HCT116 (cell line): ENCODE results near the gene AFTPH.

Experiments used
- ATF3 ChIP-seq: IDR thresholded peaks from 2 replicates; pipeline ENCODE4 v1.6.1; 2012
- EGR1 ChIP-seq: IDR thresholded peaks from 2 replicates; pipeline ENCODE4 v1.6.1; 2012; ENCODE audit warnings: low read depth
- EZH2 ChIP-seq: fragments of 200-600 bp; sonication (generic); IDR thresholded peaks from 2 replicates; pipeline ENCODE4 v1.6.1; 2017; ENCODE audit warnings: antibody characterized with exemption, mixed run types
- FOSL1 ChIP-seq: IDR thresholded peaks from 2 replicates; pipeline ENCODE4 v1.6.1; 2012; ENCODE audit warnings: low read depth
- MAX ChIP-seq: IDR thresholded peaks from 2 replicates; pipeline ENCODE4 v1.6.1; 2012
- POLR2A ChIP-seq: IDR thresholded peaks from 2 replicates; pipeline ENCODE4 v1.7.0; 2011; ENCODE audit warnings: borderline replicate concordance; ENCODE audit not compliant: insufficient read depth, insufficient read length; ENCODE audit errors: extremely low read depth
- ZFX ChIP-seq: fragments of 450-650 bp; IDR thresholded peaks from 2 replicates; pipeline ENCODE4 v1.6.1; 2017
- TF ChIP-seq, protein P1 (sequence below), 3 experiments: fragments of 200-600 bp in 1 of 3; sonication (generic) in 1 of 3; IDR thresholded peaks in 2 of 3; conservative IDR thresholded peaks in 1 of 3; 2 replicates each; pipeline ENCODE4 v1.5.1; 2012 to 2017; ENCODE audit warnings: low read depth in 2 of 3, low read length in 2 of 3, antibody characterized with exemption in 1 of 3, borderline replicate concordance in 1 of 3, control low read depth in 1 of 3, mild to moderate bottlenecking in 1 of 3, mixed read lengths in 1 of 3, mixed run types in 1 of 3, moderate library complexity in 1 of 3; ENCODE audit not compliant: insufficient read depth in 1 of 3
- TF ChIP-seq, protein P2 (sequence below): IDR thresholded peaks from 2 replicates; pipeline ENCODE4 v1.6.1; 2011; ENCODE audit warnings: mild to moderate bottlenecking, low read length, moderate library complexity; ENCODE audit not compliant: insufficient replicate concordance; ENCODE audit errors: extremely low read depth

GRCh38 chr2:64586883-64587481, 62.9 kb downstream of the AFTPH start:
- 0 out of 2 replicates have a peak, but pooled peaks have one; percentile 22 for TF ChIP-seq MAX
- TF ChIP-seq, protein P1, sequence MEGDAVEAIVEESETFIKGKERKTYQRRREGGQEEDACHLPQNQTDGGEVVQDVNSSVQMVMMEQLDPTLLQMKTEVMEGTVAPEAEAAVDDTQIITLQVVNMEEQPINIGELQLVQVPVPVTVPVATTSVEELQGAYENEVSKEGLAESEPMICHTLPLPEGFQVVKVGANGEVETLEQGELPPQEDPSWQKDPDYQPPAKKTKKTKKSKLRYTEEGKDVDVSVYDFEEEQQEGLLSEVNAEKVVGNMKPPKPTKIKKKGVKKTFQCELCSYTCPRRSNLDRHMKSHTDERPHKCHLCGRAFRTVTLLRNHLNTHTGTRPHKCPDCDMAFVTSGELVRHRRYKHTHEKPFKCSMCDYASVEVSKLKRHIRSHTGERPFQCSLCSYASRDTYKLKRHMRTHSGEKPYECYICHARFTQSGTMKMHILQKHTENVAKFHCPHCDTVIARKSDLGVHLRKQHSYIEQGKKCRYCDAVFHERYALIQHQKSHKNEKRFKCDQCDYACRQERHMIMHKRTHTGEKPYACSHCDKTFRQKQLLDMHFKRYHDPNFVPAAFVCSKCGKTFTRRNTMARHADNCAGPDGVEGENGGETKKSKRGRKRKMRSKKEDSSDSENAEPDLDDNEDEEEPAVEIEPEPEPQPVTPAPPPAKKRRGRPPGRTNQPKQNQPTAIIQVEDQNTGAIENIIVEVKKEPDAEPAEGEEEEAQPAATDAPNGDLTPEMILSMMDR (IDR thresholded peaks at IDR 0.05 in 2 of 3, conservative IDR thresholded peaks at IDR 0.05 in 1 of 3; ENCODE audit: borderline replicate concordance in 1 of 3, insufficient read depth in 1 of 3, low read depth in 2 of 3, low read length in 2 of 3) = peak; percentile 56 to 73 (median 72); a peak in 5 of 6 replicates
- TF ChIP-seq POLR2A = no peak
- TF ChIP-seq EZH2 = no peak
- TF ChIP-seq FOSL1 = no peak
- TF ChIP-seq ZFX = no peak
- TF ChIP-seq, protein P2, sequence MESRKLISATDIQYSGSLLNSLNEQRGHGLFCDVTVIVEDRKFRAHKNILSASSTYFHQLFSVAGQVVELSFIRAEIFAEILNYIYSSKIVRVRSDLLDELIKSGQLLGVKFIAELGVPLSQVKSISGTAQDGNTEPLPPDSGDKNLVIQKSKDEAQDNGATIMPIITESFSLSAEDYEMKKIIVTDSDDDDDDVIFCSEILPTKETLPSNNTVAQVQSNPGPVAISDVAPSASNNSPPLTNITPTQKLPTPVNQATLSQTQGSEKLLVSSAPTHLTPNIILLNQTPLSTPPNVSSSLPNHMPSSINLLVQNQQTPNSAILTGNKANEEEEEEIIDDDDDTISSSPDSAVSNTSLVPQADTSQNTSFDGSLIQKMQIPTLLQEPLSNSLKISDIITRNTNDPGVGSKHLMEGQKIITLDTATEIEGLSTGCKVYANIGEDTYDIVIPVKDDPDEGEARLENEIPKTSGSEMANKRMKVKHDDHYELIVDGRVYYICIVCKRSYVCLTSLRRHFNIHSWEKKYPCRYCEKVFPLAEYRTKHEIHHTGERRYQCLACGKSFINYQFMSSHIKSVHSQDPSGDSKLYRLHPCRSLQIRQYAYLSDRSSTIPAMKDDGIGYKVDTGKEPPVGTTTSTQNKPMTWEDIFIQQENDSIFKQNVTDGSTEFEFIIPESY = no peak
- TF ChIP-seq EGR1 = no peak
- TF ChIP-seq ATF3 = no peak
